Activated CD4-positive, alpha-beta memory T cell treated with anti-CD3 and anti-CD28 coated beads for 36 hours (primary cell): ENCODE measurements around the gene FARS2. TPM values are rescaled to one million over a fixed set of nuclear protein-coding genes. Genes with fewer than 3 reads are reported as not detected.

Experiments used
- CTCF ChIA-PET: fragments of 350-600 bp; sonication (Branson Sonifier 250); formaldehyde crosslinking; loops from one replicate; lab custom pipeline; 2021; ENCODE audit warnings: antibody characterized with exemption, inconsistent platforms; lab: Charles Lee
- POLR2A ChIA-PET: fragments of 350-600 bp; sonication (Branson Sonifier 250); formaldehyde crosslinking; loops from one replicate; lab custom pipeline; 2021; ENCODE audit warnings: antibody characterized with exemption; lab: Charles Lee
- DNase-seq: peaks from one replicate; pipeline ENCODE4 v3.0.0-alpha.2; 2020
- H3K27ac Mint-ChIP-seq: one replicate; pipeline ENCODE4 v1.8.0; 2021; ENCODE audit warnings: mixed read lengths
- H3K27me3 Mint-ChIP-seq: one replicate; pipeline ENCODE4 v1.8.0; 2021; ENCODE audit warnings: mixed read lengths
- H3K36me3 Mint-ChIP-seq: one replicate; pipeline ENCODE4 v1.8.0; 2021; ENCODE audit warnings: mixed read lengths
- H3K4me1 Mint-ChIP-seq: one replicate; pipeline ENCODE4 v1.8.0; 2021; ENCODE audit warnings: low read depth, mixed read lengths
- H3K4me3 Mint-ChIP-seq: one replicate; pipeline ENCODE4 v1.8.0; 2021; ENCODE audit warnings: mild to moderate bottlenecking, mixed read lengths
- H3K9me3 Mint-ChIP-seq: one replicate; pipeline ENCODE4 v1.8.0; 2021; ENCODE audit warnings: mixed read lengths
- intact Hi-C: fragments of 100-400 bp; cut with micrococcal nuclease; formaldehyde crosslinking; loops from one replicate; pipeline ENCODE4 v1.15.1; 2023
- total RNA-seq, 2 experiments: library from RNA; stranded (reverse); gene quantifications; one replicate each; pipeline ENCODE4 v1.2.3, GENCODE V29; 2021

Gene FARS2
- total RNA-seq, 2 experiments from 2014 or later: 22.7 to 23.7 TPM

GRCh38 chr6:5726976-5727718 is 465.8 kb downstream of the FARS2 start:
- no peak for DNase-seq
- Mint-ChIP-seq H3K4me1 (no peaks in the 10 kb centered on the region), H3K36me3 (no peaks in the 10 kb centered on the region), H3K4me3 (no peak overlapping the region), H3K27ac (no peak overlapping the region), H3K9me3 (no peaks in the 10 kb centered on the region), H3K27me3 (no peaks in the 10 kb centered on the region)
- POLR2A ChIA-PET: no interaction called here
- CTCF ChIA-PET: no interaction called here
- intact Hi-C loops: no loop called here

DNA sequence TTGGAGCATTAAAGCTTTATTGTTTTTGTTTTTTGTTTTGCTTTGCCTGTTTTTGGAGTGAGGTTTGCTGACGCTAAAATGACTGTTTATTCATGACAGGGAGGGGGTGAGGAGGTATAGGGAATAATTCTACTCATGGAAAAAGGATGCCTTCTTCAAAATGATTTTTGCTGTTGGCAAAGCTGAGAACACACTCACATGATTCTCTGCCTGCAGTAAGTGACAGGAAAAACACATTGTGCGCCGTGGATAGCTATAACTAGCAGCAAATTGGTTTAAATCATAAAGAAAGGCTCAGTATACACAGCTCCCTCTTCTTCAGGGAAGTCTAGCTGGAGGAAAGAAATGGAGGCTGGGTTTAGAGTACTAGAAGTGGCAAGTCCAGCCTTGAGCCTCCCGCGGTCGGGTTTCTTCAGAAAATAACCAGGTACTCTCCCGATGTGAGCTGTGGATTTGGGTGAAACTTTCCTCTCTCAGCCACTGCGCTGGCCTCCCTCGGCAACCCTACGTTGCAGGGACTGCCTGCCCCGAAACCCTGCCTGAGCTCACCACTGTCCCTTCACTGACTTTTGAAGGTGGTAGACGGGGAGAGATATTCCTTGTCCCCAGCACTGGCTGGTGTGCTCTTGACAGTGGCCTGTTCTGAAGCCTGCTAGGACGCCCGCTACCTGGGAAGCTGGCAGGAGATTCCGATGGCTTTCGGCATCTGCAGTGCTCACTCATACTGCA is 467.2 kb downstream of the FARS2 start:
- Mint-ChIP-seq H3K27me3 (no peaks in the 10 kb centered on the region), H3K4me1 (no peaks in the 10 kb centered on the region), H3K4me3 (no peak overlapping the region), H3K27ac (no peak overlapping the region), H3K9me3 (no peaks in the 10 kb centered on the region), H3K36me3 (peaks cover 2% of the 10 kb centered on the region)
- CTCF ChIA-PET: no interaction called here
- no peak for DNase-seq
- intact Hi-C loops: no loop called here
- POLR2A ChIA-PET: interaction anchor here (0.6 kb wide), 1 partner anchor 403 kb away, joined by 3 read pairs; no protein-coding TSS in a partner anchor

- H3K4me3 Mint-ChIP-seq: no peak overlapping the region
- DNase-seq: no peak
- POLR2A ChIA-PET: no interaction called here
- no peaks in the 10 kb centered on the region for H3K27me3 Mint-ChIP-seq
- peaks cover 2% of the 10 kb centered on the region for H3K36me3 Mint-ChIP-seq
- H3K4me1 Mint-ChIP-seq: no peaks in the 10 kb centered on the region
- H3K9me3 Mint-ChIP-seq: no peaks in the 10 kb centered on the region
- intact Hi-C loops: no loop called here
- H3K27ac Mint-ChIP-seq: no peak overlapping the region
- CTCF ChIA-PET: no interaction called here
Observed at GRCh38 chr6:5729080-5729434, 467.7 kb downstream of the FARS2 start.

- Mint-ChIP-seq H3K36me3 (peaks cover 2% of the 10 kb centered on the region), H3K27me3 (no peaks in the 10 kb centered on the region), H3K4me1 (no peaks in the 10 kb centered on the region), H3K9me3 (no peaks in the 10 kb centered on the region), H3K4me3 (no peak overlapping the region), H3K27ac (no peak overlapping the region)
- ChIA-PET POLR2A (no interaction called here), CTCF (no interaction called here)
- no peak for DNase-seq
- intact Hi-C loops: no loop called here
Observed at GRCh38 chr6:5729813-5730517, 468.7 kb downstream of the FARS2 start.

- Mint-ChIP-seq H3K4me1 (no peaks in the 10 kb centered on the region), H3K9me3 (no peaks in the 10 kb centered on the region), H3K27me3 (no peaks in the 10 kb centered on the region), H3K27ac (no peak overlapping the region), H3K36me3 (peaks cover 2% of the 10 kb centered on the region), H3K4me3 (no peak overlapping the region)
- DNase-seq: no peak
- CTCF ChIA-PET: no interaction called here
- intact Hi-C loops: no loop called here
- POLR2A ChIA-PET: no interaction called here
Observed at GRCh38 chr6:5730585-5731263, 469.4 kb downstream of the FARS2 start.

DNA sequence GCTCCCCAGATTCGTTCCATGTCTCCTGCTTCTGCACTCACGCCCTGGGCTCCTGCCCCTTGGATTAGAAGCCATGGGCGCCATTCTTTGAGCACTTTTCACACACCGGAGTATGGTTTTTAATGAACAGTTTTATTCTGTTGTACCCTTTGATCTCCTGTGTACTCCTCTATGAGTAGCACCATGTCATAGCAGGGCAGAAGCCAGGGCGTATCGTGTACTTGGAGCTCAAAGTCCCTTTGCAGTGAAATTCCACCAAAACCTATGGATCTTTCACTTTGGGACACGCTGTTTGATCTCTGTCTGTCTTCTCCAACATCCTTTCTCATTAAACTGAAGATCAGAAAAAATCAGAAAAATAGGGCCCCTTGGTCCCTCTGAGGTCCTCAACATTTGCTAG is 470.1 kb downstream of the FARS2 start:
- no peak overlapping the region for H3K4me3 Mint-ChIP-seq
- no peaks in the 10 kb centered on the region for H3K4me1 Mint-ChIP-seq
- intact Hi-C loops: no loop called here
- POLR2A ChIA-PET: no interaction called here
- no peaks in the 10 kb centered on the region for H3K27me3 Mint-ChIP-seq
- no peaks in the 10 kb centered on the region for H3K9me3 Mint-ChIP-seq
- H3K27ac Mint-ChIP-seq: no peak overlapping the region
- DNase-seq: no peak
- peaks cover 2% of the 10 kb centered on the region for H3K36me3 Mint-ChIP-seq
- CTCF ChIA-PET: no interaction called here

DNA sequence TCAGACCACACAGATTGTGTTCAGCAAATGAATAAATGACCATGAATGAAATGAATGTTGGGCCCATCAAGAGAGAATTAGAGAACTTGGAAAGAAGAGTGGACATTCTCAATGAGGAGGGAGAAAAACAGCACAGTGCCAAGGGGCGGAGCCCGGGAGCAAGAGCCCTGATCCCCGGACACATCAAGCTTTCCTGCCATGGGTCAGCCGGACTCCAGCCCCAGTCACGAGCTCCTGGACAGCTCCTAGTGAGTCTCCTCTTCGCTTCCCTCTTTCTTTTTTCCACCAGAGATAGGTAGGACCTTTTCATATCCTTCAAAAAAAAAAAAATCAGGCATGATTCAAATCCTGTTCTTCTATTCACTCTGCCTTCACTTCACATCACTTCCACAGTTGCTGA is 471.2 kb downstream of the FARS2 start:
- intact Hi-C loops: no loop called here
- ChIA-PET POLR2A (interaction anchor here (0.6 kb wide), 1 partner anchor 71 kb away, joined by 3 read pairs; no protein-coding TSS in a partner anchor), CTCF (no interaction called here)
- Mint-ChIP-seq H3K9me3 (no peaks in the 10 kb centered on the region), H3K4me3 (no peak overlapping the region), H3K27me3 (no peaks in the 10 kb centered on the region), H3K36me3 (peaks cover 2% of the 10 kb centered on the region), H3K27ac (no peak overlapping the region), H3K4me1 (no peaks in the 10 kb centered on the region)
- no peak for DNase-seq

GRCh38 chr6:5736016-5736738 is 474.9 kb downstream of the FARS2 start:
- Mint-ChIP-seq H3K4me1 (no peaks in the 10 kb centered on the region), H3K9me3 (no peaks in the 10 kb centered on the region), H3K36me3 (peaks cover 2% of the 10 kb centered on the region), H3K4me3 (no peak overlapping the region), H3K27me3 (no peaks in the 10 kb centered on the region), H3K27ac (no peak overlapping the region)
- POLR2A ChIA-PET: no interaction called here
- intact Hi-C loops: no loop called here
- DNase-seq: no peak
- CTCF ChIA-PET: no interaction called here

- CTCF ChIA-PET: no interaction called here
Observed at GRCh38 chr6:5737460-5737859, 476.1 kb downstream of the FARS2 start.

DNA sequence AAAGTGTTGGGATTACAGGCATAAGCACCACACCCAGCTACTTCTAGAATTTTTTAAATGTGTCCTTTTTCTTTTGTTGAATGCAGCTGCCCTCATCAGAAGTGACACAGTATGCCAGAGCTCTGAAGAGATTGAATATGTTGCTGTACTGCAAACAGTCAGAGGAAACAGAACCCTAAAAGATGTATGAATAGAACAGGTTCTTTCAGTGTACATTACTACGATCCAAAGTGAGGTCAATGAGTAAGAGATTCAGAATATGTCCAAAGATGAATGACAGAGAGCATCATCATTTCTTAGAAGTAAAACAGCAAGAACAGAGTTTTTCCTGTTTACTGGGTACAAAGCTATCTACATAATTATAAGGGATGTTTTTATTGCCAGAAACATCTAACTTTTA is 476.9 kb downstream of the FARS2 start:
- H3K36me3 Mint-ChIP-seq: no peaks in the 10 kb centered on the region

More at GRCh38 chr6:5737460-5737859, 476.1 kb downstream of the FARS2 start:
- intact Hi-C loops: no loop called here
- Mint-ChIP-seq H3K27ac (no peak overlapping the region), H3K27me3 (no peaks in the 10 kb centered on the region), H3K36me3 (no peaks in the 10 kb centered on the region), H3K4me1 (no peaks in the 10 kb centered on the region), H3K9me3 (no peaks in the 10 kb centered on the region), H3K4me3 (no peak overlapping the region)
- POLR2A ChIA-PET: no interaction called here
- no peak for DNase-seq

DNA sequence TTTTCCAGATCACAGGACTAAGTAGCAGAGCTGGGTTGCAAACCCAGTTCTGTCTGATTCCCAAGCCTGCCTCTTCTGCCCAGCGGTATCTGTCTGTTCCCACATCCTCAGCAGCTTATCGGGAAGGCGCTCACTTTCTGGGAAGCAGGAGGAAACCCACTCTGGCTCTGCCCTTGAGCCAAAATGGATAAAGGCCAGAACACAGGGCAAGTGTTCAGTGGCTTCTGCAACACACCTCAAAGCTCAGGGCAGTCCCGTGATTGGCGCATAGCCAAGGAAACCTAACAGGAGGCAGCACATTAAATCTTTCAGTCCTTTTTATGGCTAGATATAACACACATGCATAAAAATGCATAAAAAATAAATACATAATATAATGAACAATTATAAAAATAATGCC is 483.2 kb downstream of the FARS2 start:
- Mint-ChIP-seq H3K4me3 (no peak overlapping the region), H3K4me1 (no peaks in the 10 kb centered on the region), H3K27me3 (no peaks in the 10 kb centered on the region), H3K36me3 (no peaks in the 10 kb centered on the region), H3K27ac (no peak overlapping the region), H3K9me3 (no peaks in the 10 kb centered on the region)
- no peak for DNase-seq
- intact Hi-C loops: no loop called here
- CTCF ChIA-PET: interaction anchor here (1.7 kb wide), 1 partner anchor 273 kb away, joined by 4 read pairs; no protein-coding TSS in a partner anchor
- POLR2A ChIA-PET: no interaction called here

More for the DNA sequence above, 476.9 kb downstream of the FARS2 start:
- CTCF ChIA-PET: no interaction called here
- Mint-ChIP-seq H3K27me3 (no peaks in the 10 kb centered on the region), H3K4me3 (no peak overlapping the region), H3K4me1 (no peaks in the 10 kb centered on the region), H3K9me3 (no peaks in the 10 kb centered on the region), H3K27ac (no peak overlapping the region)
- no peak for DNase-seq
- POLR2A ChIA-PET: no interaction called here
- intact Hi-C loops: no loop called here
